GM18520 (cell line): ENCODE measurements around the gene XPNPEP3.
A peak's percentile ranks its signal among the peaks of the same experiment; 100 is the strongest.
"Not testable (repeated sequence)": the region's sequence is repeated elsewhere in the genome, so short reads cannot be mapped to it uniquely, and the experiment has no call there.

Experiments
- ATAC-seq: cut with Tn5 transposase; IDR thresholded peaks from one replicate; pipeline ENCODE4 v1.9.1; 2021; ENCODE audit not compliant: unreplicated experiment

XPNPEP3 gene

GRCh38 chr22:40855979-40856512 is 902 bp upstream of the XPNPEP3 start:
- ATAC-seq = peak; percentile 4

DNA sequence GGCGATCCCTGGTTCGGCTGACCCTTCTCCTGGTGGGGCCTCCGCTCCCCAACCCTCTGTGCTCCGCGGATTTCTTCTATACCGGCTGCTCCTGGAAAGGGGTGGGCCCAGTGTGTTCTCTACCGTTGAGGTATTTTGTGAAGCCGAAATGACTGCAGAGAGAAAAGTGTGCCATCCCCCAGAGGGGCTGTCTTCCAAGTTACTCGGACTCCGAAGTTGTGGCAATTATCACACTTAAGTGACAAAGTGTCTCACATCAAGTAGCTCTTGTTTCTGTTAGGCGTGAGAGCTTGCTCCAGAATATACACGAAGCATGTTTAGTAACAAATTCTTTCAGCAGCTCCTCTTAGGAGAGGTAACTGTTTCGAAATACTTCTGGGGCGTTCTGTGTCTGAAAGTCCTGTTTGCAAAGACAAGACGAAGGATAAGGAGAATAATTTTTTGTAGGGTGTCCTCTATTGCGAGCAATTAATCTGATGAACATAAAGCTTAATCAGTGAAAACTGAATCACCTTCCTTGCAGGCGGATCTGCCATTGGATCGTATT is 434 bp downstream of the XPNPEP3 start:
- no peak for ATAC-seq

GRCh38 chr22:40862013-40862412 is 5.1 kb downstream of the XPNPEP3 start, which contains the start of gene DNAJB7:
DNAJB7 (minus strand) TSS chr22:40862113; CDS start chr22:40861994, 119 bp downstream.
- ATAC-seq = no peak

DNA sequence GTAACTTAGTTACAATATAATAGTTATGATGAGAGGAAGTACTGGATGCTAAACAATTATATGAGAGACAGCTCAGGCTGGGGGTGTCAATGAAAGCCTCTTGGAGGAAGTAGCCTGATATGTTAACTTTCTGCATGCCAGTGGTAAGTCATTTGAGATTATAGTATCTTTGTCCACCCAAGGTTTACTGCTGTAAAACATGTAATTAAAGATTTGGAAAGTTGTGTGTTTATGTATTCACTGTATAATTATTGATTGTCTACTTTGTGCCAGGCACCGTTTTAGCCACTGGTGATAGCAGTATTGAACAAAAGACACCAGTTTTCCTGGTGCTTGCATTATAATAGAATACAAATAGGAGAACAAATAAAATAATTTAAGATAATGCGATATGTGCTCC is 5.6 kb downstream of the XPNPEP3 start:
- no peak for ATAC-seq

GRCh38 chr22:40867109-40867508 is 10.2 kb downstream of the XPNPEP3 start:
- no peak for ATAC-seq

DNA sequence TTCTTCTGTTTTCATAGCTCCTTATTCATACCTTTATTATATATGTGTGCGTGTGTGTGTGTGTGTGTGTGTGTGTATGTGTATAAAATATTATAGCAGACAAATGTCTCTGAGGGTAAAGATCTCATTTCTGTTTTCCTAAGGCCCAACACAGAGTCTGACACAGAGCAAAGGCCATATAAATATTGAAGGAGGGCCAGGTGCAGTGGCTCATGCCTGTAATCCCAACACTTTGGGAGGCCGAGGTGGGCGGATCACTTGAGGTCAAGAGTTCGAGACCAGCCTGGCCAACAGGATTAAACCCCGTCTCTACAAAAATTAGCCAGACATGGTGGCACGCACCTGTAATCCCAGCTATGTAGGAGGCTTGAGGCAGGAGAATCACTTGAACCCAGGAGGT is 11.4 kb downstream of the XPNPEP3 start:
- ATAC-seq = not testable (repeated sequence)

GRCh38 chr22:40874016-40874415 is 17.1 kb downstream of the XPNPEP3 start:
- no peak for ATAC-seq

GRCh38 chr22:40875111-40875510 is 18.2 kb downstream of the XPNPEP3 start:
- no peak for ATAC-seq

- ATAC-seq = no peak
Measured at GRCh38 chr22:40876907-40877306, 20.0 kb downstream of the XPNPEP3 start.

DNA sequence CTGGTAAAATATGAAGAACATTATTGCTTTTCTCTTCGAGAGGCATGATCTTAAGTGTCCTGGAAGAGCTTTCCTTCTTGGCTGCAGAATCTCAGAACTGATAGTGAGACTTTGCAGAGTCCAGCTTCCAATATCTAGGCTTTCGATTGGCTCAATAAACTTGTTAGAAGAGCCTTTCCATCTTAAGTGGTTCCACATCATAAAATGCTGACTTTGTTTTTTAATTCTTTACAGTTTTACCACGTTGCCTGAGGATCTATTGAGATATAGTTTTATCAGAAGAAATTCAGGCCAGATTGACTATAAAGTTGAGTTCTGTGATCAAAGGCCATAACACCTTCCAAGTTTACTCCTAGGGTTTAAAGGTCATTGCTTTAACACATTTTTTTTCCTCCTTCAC is 20.5 kb downstream of the XPNPEP3 start:
- no peak for ATAC-seq

- no peak for ATAC-seq
Measured at GRCh38 chr22:40878922-40879321, 22.0 kb downstream of the XPNPEP3 start.

- ATAC-seq = no peak
Measured at GRCh38 chr22:40889116-40889515, 32.2 kb downstream of the XPNPEP3 start.

- ATAC-seq = no peak
Measured at GRCh38 chr22:40890881-40891280, 33.9 kb downstream of the XPNPEP3 start.

DNA sequence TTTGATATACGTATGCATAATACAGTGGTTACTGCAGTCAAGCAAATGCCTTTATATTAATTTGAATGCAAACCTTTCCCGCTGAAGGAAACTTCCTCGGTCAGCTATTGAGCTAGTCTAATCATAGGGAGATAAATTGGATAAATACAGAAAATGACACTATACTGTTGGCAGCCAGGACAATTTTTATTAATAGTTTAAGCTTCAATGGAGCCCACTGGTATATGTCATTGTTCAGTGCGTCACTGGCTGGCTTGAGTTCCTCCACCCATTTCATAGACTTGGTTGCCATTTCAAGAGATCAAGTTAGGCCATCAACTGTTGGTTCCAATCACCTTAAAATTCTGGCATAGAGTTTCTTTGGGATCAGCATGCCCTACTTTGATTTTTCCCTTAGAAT is 37.5 kb downstream of the XPNPEP3 start:
- ATAC-seq = no peak

- ATAC-seq = no peak
Measured at GRCh38 chr22:40898850-40899357, 42.0 kb downstream of the XPNPEP3 start.

DNA sequence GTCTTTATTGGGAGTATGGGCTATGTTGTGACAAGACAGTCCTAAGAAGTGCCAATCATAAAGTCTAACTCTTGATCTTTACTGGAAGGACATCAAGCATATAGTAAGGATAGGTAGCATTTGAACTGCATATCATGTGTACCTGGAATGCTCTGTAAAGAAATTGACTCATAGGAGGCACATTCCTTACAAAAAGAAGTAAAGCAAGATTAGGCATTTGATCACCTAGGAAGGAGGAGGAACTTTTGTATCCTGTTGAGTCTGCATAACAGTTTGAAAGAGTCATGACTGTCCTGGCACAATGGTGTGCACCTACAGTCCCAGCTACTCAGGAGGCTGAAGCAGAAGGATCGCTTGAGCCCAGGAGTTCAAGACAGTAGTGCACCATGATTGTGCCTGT is 47.2 kb downstream of the XPNPEP3 start:
- ATAC-seq = no peak

DNA sequence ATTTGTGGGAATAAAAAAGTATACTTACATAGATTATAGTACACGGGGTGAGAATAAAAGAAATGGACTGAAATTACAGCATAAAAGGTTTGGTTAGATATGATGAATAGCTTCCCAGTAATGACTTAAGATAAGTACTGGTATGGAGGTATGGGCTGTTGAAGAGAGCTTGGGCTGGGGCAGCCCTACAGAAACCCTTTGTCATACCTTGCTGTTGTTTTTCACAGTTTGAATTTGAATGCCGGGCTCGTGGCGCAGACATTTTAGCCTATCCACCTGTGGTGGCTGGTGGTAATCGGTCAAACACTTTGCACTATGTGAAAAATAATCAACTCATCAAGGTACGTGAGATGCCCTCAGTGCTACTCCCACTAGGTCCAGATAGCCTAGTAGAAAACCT is 51.9 kb downstream of the XPNPEP3 start:
- no peak for ATAC-seq

- no peak for ATAC-seq
Measured at GRCh38 chr22:40911772-40912171, 54.8 kb downstream of the XPNPEP3 start.

DNA sequence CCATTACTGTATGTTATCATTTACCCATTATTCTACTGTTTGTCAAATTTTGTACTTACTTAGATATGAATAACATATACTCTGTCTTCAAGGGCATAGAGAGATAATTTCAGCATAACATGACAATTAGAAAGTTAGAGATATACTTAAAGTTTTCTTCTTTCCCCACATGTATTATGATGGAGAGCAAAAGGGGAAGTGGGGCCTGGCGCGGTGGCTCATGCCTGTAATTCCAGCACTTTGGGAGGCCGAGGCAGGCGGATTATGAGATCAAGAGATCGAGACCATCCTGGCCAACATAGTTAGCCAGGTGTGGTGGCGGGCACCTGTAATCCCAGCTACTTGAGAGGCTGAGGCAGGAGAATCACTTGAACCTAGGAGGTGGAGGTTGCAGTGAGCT is 56.0 kb downstream of the XPNPEP3 start:
- not testable (repeated sequence) for ATAC-seq

DNA sequence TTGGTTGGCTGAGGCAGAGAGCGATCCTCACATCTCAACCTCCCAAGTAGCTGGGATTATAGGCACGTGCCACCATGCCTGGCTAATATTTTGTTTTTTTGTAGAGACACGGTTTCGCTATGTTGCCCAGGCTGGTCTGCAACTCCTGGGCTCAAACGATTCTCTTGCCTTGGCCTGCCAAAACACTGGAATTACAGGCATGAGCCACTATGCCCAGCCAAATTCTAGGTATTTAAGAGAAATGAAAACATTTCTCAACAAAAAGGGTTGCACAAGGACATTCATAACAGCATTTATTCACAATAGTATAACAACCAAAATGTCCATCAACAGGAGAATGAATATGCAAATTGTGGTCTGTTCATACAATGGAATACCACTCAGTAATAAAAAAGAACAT is 62.5 kb downstream of the XPNPEP3 start:
- no peak for ATAC-seq

DNA sequence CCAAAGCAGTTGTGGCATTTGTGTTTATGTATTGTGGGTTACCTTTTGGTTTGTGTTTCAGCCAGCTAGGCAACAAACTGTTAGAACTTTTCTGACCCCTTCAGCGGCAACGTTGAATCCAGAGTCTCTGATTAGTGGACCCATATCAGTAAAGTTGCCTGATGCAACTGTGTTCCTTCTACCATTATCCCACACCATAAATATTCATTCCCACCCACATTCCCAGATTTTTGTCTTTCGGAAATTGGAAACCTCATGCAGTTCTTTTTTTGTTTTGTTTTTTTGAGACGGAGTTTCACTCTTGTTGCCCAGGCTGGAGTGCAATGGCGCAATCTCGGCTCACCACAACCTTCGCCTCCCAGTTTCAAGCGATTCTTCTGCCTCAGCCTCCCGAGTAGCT is 63.6 kb downstream of the XPNPEP3 start:
- no peak for ATAC-seq

DNA sequence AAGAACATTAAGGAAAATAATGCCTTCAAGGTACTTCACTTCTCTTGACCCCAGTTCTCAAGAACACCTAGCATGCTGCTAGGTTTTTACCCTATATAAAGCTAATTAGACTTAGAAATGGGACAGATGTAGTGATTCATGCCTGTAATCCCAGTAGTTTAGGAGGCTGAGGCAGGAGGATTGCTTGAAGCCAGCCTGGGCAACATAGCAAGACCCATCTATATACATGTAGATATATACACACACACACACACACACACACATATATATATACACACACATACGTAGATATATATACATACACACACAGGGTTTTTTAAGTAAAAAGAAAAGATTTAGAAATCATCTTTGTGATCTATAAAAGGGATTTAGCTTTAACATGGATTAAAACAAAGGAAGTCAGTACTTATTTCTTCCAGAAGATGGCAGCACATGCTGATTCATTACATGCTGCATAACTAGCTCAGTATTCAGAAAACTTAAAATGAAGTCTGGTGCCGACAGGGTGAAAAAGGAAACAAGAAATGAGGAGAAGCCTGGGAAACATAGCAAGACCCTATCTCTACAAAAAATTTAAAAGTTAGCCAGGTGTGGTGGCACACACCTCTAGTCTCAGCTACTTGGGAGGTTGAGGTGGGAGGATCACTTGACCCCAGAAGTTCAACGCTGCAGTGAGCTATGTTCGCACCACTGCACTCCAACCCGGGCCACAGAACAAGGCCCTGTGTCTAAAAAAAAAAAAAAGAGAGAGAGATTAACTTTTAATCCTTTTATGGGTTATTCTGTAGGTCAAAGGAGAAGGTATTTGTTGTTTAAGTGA is 65.7 kb downstream of the XPNPEP3 start:
- no peak for ATAC-seq
